Ascending aorta (tissue), 2 donors: Measurements from ENCODE around the gene GPSM1. TPM values are rescaled to one million over a fixed set of nuclear protein-coding genes. Genes with fewer than 3 reads are reported as not detected.

Experiments used
- DNase-seq, 2 donors: peaks; one replicate each; pipeline ENCODE4 v3.0.0-alpha.2; 2019; ENCODE audit warnings: low spot score in 2 of 2
- H3K27ac ChIP-seq, 2 donors: fragments of 200-600 bp; sonication (generic); one replicate each; pipeline ENCODE4 v1.5.1; 2016 to 2017; ENCODE audit warnings: mild to moderate bottlenecking in 1 of 2
- H3K27me3 ChIP-seq: fragments of 200-600 bp; sonication (generic); one replicate; pipeline ENCODE4 v1.5.1; 2017
- H3K36me3 ChIP-seq, 2 donors: fragments of 200-600 bp; sonication (generic); one replicate each; pipeline ENCODE4 v1.5.1; 2016
- H3K4me1 ChIP-seq, 2 donors: fragments of 200-600 bp; sonication (generic); one replicate each; pipeline ENCODE4 v1.5.1; 2016 to 2017; ENCODE audit warnings: mild to moderate bottlenecking in 1 of 2
- H3K4me3 ChIP-seq, 2 donors: fragments of 200-600 bp; sonication (generic); one replicate each; pipeline ENCODE4 v1.5.1; 2016 to 2017; ENCODE audit warnings: mild to moderate bottlenecking in 1 of 2
- H3K9me3 ChIP-seq, 2 donors: fragments of 200-600 bp; sonication (generic); one replicate each; pipeline ENCODE4 v1.5.1; 2016
- CTCF ChIP-seq, 3 experiments: fragments of 200-600 bp in 2 of 3; fragments of 450-650 bp in 1 of 3; sonication (generic) in 2 of 3; IDR thresholded peaks; one replicate each; pipeline ENCODE4 v1.5.1; 2016 to 2019; ENCODE audit warnings: antibody characterized with exemption in 3 of 3, mild to moderate bottlenecking in 1 of 3, moderate library complexity in 1 of 3
- intact Hi-C: fragments of 100-400 bp; cut with DNase I; formaldehyde crosslinking; loops from one replicate; pipeline ENCODE4 v1.15.1; 2023
- total RNA-seq: library from RNA; depleted of rRNA; stranded (reverse); fragments of >200 nt; gene quantifications from one replicate; pipeline ENCODE4 v1.1.0, GENCODE V29; 2016

GPSM1 gene
- total RNA-seq, 1 donor from 2014 or later = 85.1 TPM

- Histone ChIP-seq H3K36me3 (peaks cover 41 to 68% of the 10 kb centered on the region in 2 donors), H3K27ac (no peak overlapping the region), H3K9me3 (no peaks in the 10 kb centered on the region), H3K4me1 (no peaks in the 10 kb centered on the region), H3K27me3 (no peaks in the 10 kb centered on the region), H3K4me3 (no peak overlapping the region)
- intact Hi-C loops = no loop called here
- no peak for DNase-seq
- no peak for TF ChIP-seq CTCF (IDR thresholded peaks at IDR 0.05)
These were observed 52.6 kb downstream of the GPSM1 start for GRCh38 chr9:136379891-136380290.

GRCh38 chr9:136380381-136380780 lies 53.0 kb downstream of the GPSM1 start:
- H3K27me3 ChIP-seq = no peaks in the 10 kb centered on the region
- no peaks in the 10 kb centered on the region for H3K9me3 ChIP-seq
- H3K27ac ChIP-seq = no peak overlapping the region
- intact Hi-C loops = no loop called here
- H3K36me3 ChIP-seq = peaks cover 41 to 69% of the 10 kb centered on the region in 2 donors
- DNase-seq = no peak
- no peak for TF ChIP-seq CTCF (IDR thresholded peaks at IDR 0.05)
- H3K4me1 ChIP-seq = no peaks in the 10 kb centered on the region
- H3K4me3 ChIP-seq = no peak overlapping the region

DNA sequence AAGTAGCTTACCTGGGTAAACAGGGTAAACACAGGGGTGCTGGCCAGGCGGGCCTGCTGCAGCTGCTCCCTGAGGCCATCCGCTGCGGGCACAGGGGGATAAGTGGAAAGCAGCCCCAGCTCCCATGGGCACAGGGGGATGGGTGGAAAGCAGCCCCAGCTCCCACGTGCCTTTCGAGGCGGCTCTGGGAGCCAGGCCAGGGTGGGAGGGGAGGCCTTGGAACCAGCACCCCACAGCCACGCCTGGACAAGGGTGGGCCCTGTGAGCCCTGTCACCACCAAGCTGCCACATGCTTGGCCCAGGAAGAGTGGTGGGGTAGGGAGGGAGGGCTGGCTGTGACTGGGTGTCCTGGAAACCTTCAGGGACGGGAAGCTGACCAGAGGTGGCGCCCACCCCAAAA lies 54.0 kb downstream of the GPSM1 start:
- TF ChIP-seq CTCF (IDR thresholded peaks at IDR 0.05) = no peak
- Histone ChIP-seq H3K27ac (no peak overlapping the region), H3K27me3 (no peaks in the 10 kb centered on the region), H3K9me3 (no peaks in the 10 kb centered on the region), H3K4me1 (no peaks in the 10 kb centered on the region), H3K36me3 (peaks cover 41 to 69% of the 10 kb centered on the region in 2 donors), H3K4me3 (no peak overlapping the region)
- no peak for DNase-seq
- intact Hi-C loops = no loop called here

- no peak for DNase-seq
- Histone ChIP-seq H3K27ac (no peak overlapping the region), H3K4me3 (no peak overlapping the region), H3K4me1 (no peaks in the 10 kb centered on the region), H3K36me3 (peaks cover 42 to 72% of the 10 kb centered on the region in 2 donors), H3K27me3 (no peaks in the 10 kb centered on the region), H3K9me3 (no peaks in the 10 kb centered on the region)
- TF ChIP-seq CTCF (IDR thresholded peaks at IDR 0.05) = no peak
- intact Hi-C loops = no loop called here
These were observed 54.7 kb downstream of the GPSM1 start for GRCh38 chr9:136381966-136382513.

DNA sequence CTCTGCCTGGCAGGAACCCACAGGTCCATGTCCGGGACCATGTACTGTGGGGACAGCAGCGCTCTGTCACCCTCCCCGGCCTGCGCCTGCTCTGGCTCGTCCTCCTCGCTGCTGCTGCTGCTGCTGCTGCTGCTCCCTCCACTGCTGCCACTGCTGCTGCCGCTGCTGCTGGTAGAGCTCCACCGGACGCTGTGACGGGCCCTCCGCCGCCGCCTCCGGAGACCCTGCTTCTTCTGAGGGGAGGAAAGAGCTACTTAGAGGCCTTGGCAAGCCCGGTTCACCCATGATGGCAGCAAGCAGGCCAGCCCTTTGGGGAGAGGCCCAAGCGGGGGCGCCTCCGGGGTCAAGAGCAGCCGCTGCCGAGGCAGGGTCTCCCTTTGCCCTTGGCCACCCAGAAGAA lies 56.1 kb downstream of the GPSM1 start:
- no peak overlapping the region for H3K27ac ChIP-seq
- no peaks in the 10 kb centered on the region for H3K4me1 ChIP-seq
- no peak for TF ChIP-seq CTCF (IDR thresholded peaks at IDR 0.05)
- H3K9me3 ChIP-seq = no peaks in the 10 kb centered on the region
- intact Hi-C loops = no loop called here
- H3K36me3 ChIP-seq = peaks cover 54 to 81% of the 10 kb centered on the region in 2 donors
- no peaks in the 10 kb centered on the region for H3K27me3 ChIP-seq
- DNase-seq = no peak
- H3K4me3 ChIP-seq = no peak overlapping the region

GRCh38 chr9:136385015-136385414 lies 57.7 kb downstream of the GPSM1 start:
- no peaks in the 10 kb centered on the region for H3K4me1 ChIP-seq
- no peak overlapping the region for H3K4me3 ChIP-seq
- no peak for TF ChIP-seq CTCF (IDR thresholded peaks at IDR 0.05)
- intact Hi-C loops = no loop called here
- DNase-seq = no peak
- no peaks in the 10 kb centered on the region for H3K9me3 ChIP-seq
- H3K27me3 ChIP-seq = no peaks in the 10 kb centered on the region
- no peak overlapping the region for H3K27ac ChIP-seq
- peaks cover 60 to 80% of the 10 kb centered on the region in 2 donors for H3K36me3 ChIP-seq
